Measurements from ENCODE around the gene TSPAN13.

GRCh38 chr7:16740996-16741395, 12.6 kb upstream of the TSPAN13 start:
- TF ChIP-seq CTCF (conservative IDR thresholded peaks at IDR 0.05) (no peak), EZH2 (IDR thresholded peaks at IDR 0.05; ENCODE audit: low read depth) (no peak)
